ENCODE data around the gene TNNT2. TPM values are rescaled to one million over a fixed set of nuclear protein-coding genes. Genes with fewer than 3 reads are reported as not detected.

TNNT2 gene
- total RNA-seq, 2 donors from 2014 or later = not detected

- ATAC-seq (replicated peaks) = no peak
- Mint-ChIP-seq H3K27ac (no peak overlapping the region), H3K4me1 (no peaks in the 10 kb centered on the region), H3K4me3 (no peak overlapping the region), H3K9me3 (no peaks in the 10 kb centered on the region), H3K36me3 (ENCODE audit: low read depth) (no peaks in the 10 kb centered on the region), H3K27me3 (no peaks in the 10 kb centered on the region)
Measured at GRCh38 chr1:201332021-201332420, 45.5 kb downstream of the TNNT2 start.

DNA sequence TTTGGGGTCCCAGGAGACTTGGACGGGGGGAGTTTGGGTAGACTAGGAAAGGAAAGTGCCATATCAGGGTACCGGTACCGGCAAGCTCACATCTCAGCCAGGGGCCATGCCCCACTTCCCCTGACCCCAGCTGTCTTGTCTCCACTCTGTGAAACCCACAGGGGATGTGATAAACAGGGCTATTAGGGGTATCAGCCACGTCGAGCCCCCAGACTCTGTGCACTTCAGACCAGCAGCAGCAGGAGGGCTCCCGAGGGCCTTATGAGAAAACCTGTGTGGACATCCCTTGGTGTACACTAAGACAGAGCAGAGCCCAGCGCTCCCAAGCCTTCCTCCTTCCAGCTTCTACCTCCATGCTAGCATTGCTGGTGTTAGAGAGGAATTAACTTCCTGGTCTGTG lies 46.3 kb downstream of the TNNT2 start:
- H3K27ac Mint-ChIP-seq = no peak overlapping the region
- no peaks in the 10 kb centered on the region for H3K9me3 Mint-ChIP-seq
- H3K4me1 Mint-ChIP-seq = peaks cover 4% of the 10 kb centered on the region
- H3K27me3 Mint-ChIP-seq = peaks cover 5% of the 10 kb centered on the region
- H3K36me3 Mint-ChIP-seq (ENCODE audit: low read depth) = no peaks in the 10 kb centered on the region
- no peak overlapping the region for H3K4me3 Mint-ChIP-seq
- ATAC-seq (replicated peaks) = no peak

DNA sequence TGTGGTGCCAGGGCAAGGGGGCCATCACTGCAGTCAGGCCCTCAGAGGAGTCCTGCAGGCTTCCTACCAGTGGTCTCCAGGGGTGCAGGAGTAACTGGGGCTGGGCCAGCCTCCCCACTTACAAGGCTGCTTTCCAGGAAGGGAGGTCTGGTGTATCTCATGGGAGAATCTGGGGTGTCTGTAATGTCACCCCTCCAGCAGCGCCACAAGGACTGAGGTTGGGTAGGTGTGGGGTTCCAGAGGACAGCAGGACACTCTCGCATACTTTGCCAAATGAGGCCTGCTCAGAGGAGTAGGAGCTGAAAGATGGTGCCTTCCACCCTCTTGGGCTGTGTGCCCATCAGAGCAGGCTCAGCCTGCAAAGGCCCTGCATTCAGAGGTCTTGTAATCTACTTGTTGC lies 46.9 kb downstream of the TNNT2 start:
- no peak overlapping the region for H3K27ac Mint-ChIP-seq
- H3K9me3 Mint-ChIP-seq = no peaks in the 10 kb centered on the region
- no peaks in the 10 kb centered on the region for H3K36me3 Mint-ChIP-seq (ENCODE audit: low read depth)
- H3K4me3 Mint-ChIP-seq = no peak overlapping the region
- no peak for ATAC-seq (replicated peaks)
- peaks cover 4% of the 10 kb centered on the region for H3K4me1 Mint-ChIP-seq
- H3K27me3 Mint-ChIP-seq = peaks cover 5% of the 10 kb centered on the region

GRCh38 chr1:201329801-201330200 lies 47.7 kb downstream of the TNNT2 start:
- Mint-ChIP-seq H3K4me1 (peaks cover 4% of the 10 kb centered on the region), H3K27ac (no peak overlapping the region), H3K9me3 (no peaks in the 10 kb centered on the region), H3K36me3 (ENCODE audit: low read depth) (no peaks in the 10 kb centered on the region), H3K27me3 (peaks cover 5% of the 10 kb centered on the region), H3K4me3 (no peak overlapping the region)
- ATAC-seq (replicated peaks) = no peak

- ATAC-seq (replicated peaks) = no peak
- no peaks in the 10 kb centered on the region for H3K9me3 Mint-ChIP-seq
- H3K4me1 Mint-ChIP-seq = peaks cover 4% of the 10 kb centered on the region
- no peak overlapping the region for H3K27ac Mint-ChIP-seq
- H3K4me3 Mint-ChIP-seq = no peak overlapping the region
- H3K36me3 Mint-ChIP-seq (ENCODE audit: low read depth) = no peaks in the 10 kb centered on the region
- peaks cover 5% of the 10 kb centered on the region for H3K27me3 Mint-ChIP-seq
Measured at GRCh38 chr1:201329286-201329685, 48.2 kb downstream of the TNNT2 start.

DNA sequence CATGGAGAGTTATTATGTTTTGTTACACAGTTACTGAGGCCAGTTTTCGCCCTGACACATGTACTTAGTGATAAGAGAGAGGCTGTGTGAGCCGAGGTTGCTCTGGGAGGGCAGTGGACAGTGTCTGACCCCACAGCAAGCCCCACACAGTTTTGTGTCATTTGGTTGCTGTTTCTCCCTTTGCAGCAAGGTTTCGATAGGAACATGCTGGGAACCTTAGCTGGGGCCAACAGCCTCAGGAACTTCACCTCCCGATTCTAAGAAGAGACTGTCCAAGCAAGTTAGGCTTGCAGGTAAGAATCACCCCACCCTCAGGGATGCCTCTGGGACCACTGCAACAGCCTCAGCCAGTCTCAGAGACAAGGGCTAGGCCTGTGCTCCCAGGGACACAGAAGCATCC lies 48.9 kb downstream of the TNNT2 start:
- H3K4me1 Mint-ChIP-seq = peaks cover 4% of the 10 kb centered on the region
- H3K27me3 Mint-ChIP-seq = peaks cover 9% of the 10 kb centered on the region
- H3K4me3 Mint-ChIP-seq = no peak overlapping the region
- no peak overlapping the region for H3K27ac Mint-ChIP-seq
- H3K9me3 Mint-ChIP-seq = no peaks in the 10 kb centered on the region
- H3K36me3 Mint-ChIP-seq (ENCODE audit: low read depth) = no peaks in the 10 kb centered on the region
- no peak for ATAC-seq (replicated peaks)

DNA sequence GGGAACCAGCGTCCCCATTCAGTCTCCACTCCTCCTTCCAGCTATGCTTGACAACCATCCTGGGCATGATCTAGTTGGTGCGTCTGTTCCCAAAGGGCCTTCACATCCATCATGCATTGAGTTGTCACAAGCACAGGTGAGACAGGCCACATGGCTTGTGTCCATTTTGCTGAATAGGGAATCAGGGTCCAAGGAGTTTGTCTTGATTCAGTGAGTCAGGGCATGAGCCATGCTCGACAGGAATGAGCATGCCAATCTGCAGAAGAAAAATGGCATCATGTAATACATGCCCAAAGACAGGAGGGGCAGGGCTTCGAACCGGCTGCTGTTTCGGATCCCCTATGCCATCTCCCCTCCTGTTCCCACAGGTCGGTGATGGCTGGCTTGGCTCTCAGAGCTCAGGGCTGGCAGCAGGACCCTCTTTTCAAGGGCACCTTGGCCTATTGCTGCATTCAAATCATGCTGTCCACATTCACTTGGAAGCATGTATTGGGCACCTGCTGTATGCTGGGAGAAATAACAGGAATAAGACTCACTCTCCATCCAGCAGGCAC lies 49.7 kb downstream of the TNNT2 start:
- Mint-ChIP-seq H3K36me3 (ENCODE audit: low read depth) (no peaks in the 10 kb centered on the region), H3K9me3 (no peaks in the 10 kb centered on the region), H3K27ac (no peak overlapping the region), H3K4me3 (no peak overlapping the region), H3K4me1 (peaks cover 4% of the 10 kb centered on the region), H3K27me3 (peaks cover 9% of the 10 kb centered on the region)
- no peak for ATAC-seq (replicated peaks)

DNA sequence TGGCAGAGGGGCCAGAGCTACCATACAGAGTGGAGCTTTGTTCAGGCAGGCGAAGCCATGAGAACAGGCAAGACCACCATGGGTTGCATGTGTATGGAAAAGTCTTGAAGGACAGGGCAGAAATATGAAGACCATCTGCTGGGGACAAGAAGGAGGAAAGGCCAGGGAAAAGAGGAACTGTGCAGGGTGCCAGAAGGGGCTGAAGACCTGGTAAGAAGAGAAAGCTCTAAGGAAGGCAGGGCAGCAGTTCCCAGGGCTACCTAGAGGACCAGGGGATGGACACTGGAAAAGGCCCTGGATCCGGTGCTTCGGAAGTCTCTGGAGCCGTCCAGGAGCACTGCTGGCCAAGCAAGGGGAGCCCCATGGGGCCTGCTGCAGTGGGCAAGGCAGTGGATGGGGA lies 50.8 kb downstream of the TNNT2 start:
- Mint-ChIP-seq H3K27me3 (peaks cover 9% of the 10 kb centered on the region), H3K4me3 (no peak overlapping the region), H3K36me3 (ENCODE audit: low read depth) (no peaks in the 10 kb centered on the region), H3K27ac (no peak overlapping the region), H3K9me3 (no peaks in the 10 kb centered on the region), H3K4me1 (peaks cover 4% of the 10 kb centered on the region)
- ATAC-seq (replicated peaks) = no peak

DNA sequence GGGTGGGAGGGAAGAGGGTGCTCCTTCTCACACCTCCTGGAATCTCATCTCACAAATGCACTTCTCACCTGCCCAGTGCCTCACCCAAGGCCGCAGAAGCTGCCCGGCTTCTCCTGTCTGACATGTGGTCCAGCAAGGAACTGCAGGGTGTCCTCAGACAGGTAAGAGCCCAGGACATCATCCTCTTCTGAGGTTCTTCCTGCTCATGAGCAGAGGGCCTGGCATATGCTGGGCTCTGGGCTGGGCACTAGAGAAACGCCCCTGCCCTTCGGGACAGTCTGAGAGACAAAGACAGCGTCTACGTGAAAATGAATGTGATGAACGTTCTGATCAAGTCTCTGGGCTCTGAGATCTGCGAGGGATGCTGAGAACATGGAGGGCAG lies 51.8 kb downstream of the TNNT2 start:
- no peak overlapping the region for H3K27ac Mint-ChIP-seq
- no peaks in the 10 kb centered on the region for H3K9me3 Mint-ChIP-seq
- ATAC-seq (replicated peaks) = no peak
- H3K27me3 Mint-ChIP-seq = peaks cover 9% of the 10 kb centered on the region
- H3K4me1 Mint-ChIP-seq = peaks cover 4% of the 10 kb centered on the region
- no peaks in the 10 kb centered on the region for H3K36me3 Mint-ChIP-seq (ENCODE audit: low read depth)
- H3K4me3 Mint-ChIP-seq = no peak overlapping the region

DNA sequence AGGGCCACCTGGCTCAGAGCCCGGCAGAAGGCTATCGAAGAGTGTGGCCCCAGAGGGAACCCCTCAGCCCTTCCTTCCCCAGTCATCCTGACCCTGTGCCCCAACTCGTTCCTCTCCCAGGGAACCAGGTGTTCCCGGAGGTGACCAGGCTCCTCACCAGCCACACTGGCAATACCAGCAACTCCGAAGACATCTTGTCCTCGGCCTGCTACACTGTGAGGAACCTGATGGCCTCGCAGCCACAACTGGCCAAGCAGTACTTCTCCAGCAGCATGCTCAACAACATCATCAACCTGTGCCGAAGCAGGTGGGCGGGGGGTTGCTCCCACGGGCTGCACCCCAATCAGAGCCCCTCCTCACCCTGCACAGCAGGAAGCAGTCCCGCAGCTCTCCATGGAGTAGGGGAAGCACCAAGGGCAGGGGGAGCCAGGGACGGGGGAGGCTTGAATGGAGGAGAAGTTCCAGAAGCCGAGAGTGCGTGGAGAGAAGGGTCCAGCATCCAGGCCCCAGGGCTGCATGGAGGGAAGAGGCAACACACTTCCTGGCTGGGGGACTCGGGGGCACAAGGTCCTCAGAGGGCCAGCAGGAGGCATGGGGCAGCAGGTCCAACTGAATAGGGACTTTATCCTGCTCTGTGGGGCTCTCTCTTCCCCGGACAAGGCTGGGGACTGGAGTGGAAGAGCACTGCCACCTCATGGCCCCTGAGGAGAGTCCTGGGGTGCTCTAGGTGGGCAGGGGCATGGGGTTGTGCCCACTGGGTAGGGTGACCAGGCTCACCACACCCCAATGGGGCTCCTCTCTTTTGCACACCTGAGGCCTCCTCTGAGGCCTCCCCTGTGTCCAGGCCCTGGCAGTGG lies 52.4 kb downstream of the TNNT2 start:
- Mint-ChIP-seq H3K4me3 (no peak overlapping the region), H3K36me3 (ENCODE audit: low read depth) (no peaks in the 10 kb centered on the region)

DNA sequence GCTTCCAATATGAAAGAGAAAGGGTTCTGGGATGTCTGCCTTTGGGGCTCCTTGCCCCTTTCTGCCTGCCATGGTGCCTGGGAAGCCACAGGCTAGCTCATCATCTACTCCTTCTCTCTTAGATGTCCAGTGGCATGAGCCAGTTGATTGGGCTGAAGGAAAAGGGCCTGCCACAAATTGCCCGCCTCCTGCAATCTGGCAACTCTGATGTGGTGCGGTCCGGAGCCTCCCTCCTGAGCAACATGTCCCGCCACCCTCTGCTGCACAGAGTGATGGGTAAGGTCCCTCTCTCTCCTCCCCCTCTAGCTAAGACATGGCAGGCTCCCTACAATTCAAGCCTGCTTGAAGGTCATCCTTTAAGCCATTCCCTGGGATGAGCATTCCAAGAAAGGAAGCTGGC lies 53.2 kb downstream of the TNNT2 start:
- Mint-ChIP-seq H3K27ac (no peak overlapping the region), H3K4me3 (no peak overlapping the region), H3K9me3 (no peaks in the 10 kb centered on the region), H3K4me1 (peaks cover 4% of the 10 kb centered on the region), H3K36me3 (ENCODE audit: low read depth) (no peaks in the 10 kb centered on the region), H3K27me3 (peaks cover 12% of the 10 kb centered on the region)
- ATAC-seq (replicated peaks) = no peak

More for the DNA sequence above, 52.4 kb downstream of the TNNT2 start:
- Mint-ChIP-seq H3K9me3 (no peaks in the 10 kb centered on the region), H3K4me1 (peaks cover 4% of the 10 kb centered on the region), H3K27ac (no peak overlapping the region), H3K27me3 (peaks cover 10% of the 10 kb centered on the region)
- ATAC-seq (replicated peaks) = no peak

DNA sequence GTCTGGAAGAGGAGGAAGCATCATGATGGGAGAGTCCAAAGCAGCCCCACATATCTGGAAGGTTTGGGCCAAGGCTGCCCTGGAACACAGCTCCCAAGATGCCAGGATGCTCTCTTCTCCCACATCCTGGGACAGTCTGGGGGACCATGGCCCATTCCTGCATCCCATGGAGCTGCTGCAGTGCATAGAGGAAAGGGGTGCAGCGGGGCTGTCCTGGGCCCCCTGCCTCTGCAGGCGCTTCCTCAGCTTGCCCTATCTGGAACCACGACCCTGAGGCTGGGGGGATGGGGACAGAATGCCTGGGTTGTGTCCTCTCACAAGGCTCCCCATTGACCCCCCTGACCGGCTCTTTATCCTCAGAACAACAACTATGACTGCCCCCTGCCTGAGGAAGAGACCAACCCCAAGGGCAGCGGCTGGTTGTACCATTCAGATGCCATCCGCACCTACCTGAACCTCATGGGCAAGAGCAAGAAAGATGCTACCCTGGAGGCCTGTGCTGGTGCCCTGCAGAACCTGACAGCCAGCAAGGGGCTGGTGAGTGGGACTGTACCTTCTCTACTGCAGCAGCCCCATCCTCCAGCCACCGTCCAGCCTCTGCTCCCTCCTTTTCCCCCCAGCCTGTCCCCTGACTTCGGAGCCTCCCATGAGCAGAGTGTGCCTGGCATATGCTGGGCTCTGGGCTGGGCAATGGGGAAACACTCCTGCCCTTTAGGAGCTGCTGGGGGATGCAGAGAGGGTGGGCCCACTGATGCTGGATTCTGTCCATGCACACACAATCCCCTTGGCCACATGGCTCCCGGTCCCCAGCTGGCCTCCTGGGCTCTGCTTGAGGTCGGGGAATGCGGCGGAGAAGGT lies 54.6 kb downstream of the TNNT2 start:
- Mint-ChIP-seq H3K27me3 (peaks cover 12% of the 10 kb centered on the region), H3K9me3 (no peaks in the 10 kb centered on the region), H3K27ac (no peak overlapping the region), H3K4me1 (peaks cover 4% of the 10 kb centered on the region), H3K4me3 (no peak overlapping the region), H3K36me3 (ENCODE audit: low read depth) (no peaks in the 10 kb centered on the region)
- no peak for ATAC-seq (replicated peaks)

- Mint-ChIP-seq H3K27me3 (peaks cover 12% of the 10 kb centered on the region), H3K9me3 (no peaks in the 10 kb centered on the region), H3K4me1 (peaks cover 4% of the 10 kb centered on the region), H3K27ac (no peak overlapping the region), H3K4me3 (no peak overlapping the region), H3K36me3 (ENCODE audit: low read depth) (no peaks in the 10 kb centered on the region)
- no peak for ATAC-seq (replicated peaks)
Measured at GRCh38 chr1:201321826-201322390, 55.6 kb downstream of the TNNT2 start.

DNA sequence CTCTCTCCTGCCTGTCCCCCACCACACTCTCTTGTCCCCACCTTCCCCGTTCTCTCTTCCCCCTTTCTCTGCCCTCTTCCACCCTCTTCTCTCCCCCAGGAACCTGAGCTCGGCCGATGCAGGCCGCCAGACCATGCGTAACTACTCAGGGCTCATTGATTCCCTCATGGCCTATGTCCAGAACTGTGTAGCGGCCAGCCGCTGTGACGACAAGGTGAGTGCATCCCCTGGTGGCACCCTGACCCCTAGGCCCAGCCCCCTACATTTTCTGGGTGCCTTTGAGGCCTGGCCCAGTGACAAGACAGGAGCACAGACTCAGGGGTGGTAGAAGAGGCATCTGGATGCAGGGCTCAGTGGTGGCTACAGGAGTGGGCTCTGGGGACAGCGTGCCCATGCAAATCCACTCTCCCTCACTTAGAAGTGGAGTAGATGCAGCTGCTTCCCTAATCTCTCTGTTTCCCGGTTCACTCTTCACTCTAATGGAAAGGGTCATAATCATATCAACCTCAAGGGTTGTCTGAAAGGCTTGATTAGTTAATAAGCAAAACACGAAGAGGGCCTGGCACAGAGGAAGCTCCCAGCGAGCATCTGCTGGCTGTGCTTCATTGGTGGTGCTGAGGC lies 57.2 kb downstream of the TNNT2 start:
- Mint-ChIP-seq H3K27ac (no peak overlapping the region), H3K4me3 (no peak overlapping the region)

More for the DNA sequence above, 57.2 kb downstream of the TNNT2 start:
- no peaks in the 10 kb centered on the region for H3K36me3 Mint-ChIP-seq (ENCODE audit: low read depth)
- ATAC-seq (replicated peaks) = no peak
- H3K4me1 Mint-ChIP-seq = no peaks in the 10 kb centered on the region
- H3K27me3 Mint-ChIP-seq = peaks cover 12% of the 10 kb centered on the region
- H3K9me3 Mint-ChIP-seq = no peaks in the 10 kb centered on the region
